Measurements from ENCODE around the gene CHKB. TPM values are rescaled to one million over a fixed set of nuclear protein-coding genes. Genes with fewer than 3 reads are reported as not detected.

CHKB gene
- total and polyA plus RNA-seq, 4 experiments from 2014 or later, result 30.7 to 196 (median 109) TPM

DNA sequence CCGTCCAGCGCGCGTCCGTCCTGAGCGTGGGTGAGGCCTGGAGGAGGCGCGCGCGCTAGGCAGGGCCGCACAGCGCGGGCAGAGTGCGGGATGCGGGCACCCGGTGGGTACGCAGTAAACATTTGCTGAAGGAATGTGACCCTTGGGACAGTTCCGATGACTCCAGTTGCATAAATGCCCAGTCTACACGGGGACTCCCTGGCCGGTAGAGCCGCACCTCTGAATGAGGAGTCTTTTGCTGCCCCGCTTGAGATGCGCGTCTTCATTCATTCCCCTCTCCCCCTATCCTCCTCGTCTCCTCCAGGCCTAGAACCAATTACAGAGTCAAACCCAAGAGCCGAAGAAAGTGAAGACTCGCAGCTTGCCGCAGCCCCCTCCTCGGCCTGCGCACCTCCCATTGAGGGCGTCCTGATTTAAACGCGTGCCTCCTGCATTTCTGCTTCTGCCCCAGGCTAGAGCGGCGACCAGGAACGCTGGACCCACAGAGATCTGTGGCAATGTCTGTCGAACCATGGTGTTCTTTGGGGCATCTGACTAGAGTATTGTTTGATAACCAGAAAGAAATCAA lies 729 bp upstream of the CHKB start:
- Histone ChIP-seq H3K4me3 (ENCODE audit: low read length in 2 of 2) (peak overlapping the region in 1 of 2 donors; percentile 91), H3K27me3 (ENCODE audit: insufficient read depth, low read length) (no peaks in the 10 kb centered on the region), H3K36me3 (ENCODE audit: insufficient read depth, low read length) (no peaks in the 10 kb centered on the region), H3K4me1 (ENCODE audit: insufficient read depth, low read length) (peaks cover 21% of the 10 kb centered on the region), H3K27ac (ENCODE audit: low read depth, low read length) (peak overlapping the region; percentile 97), H3K9me3 (ENCODE audit: control insufficient read depth in 1 of 2, low read length in 2 of 2) (no peaks in the 10 kb centered on the region)
- Mint-ChIP-seq H3K27ac (peak overlapping the region; percentile 49 to 93 (median 84)), H3K36me3 (peaks cover 0 to 16% of the 10 kb centered on the region in 2 donors), H3K9me3 (no peaks in the 10 kb centered on the region), H3K27me3 (no peaks in the 10 kb centered on the region), H3K4me3 (peak overlapping the region; percentile 86 to 96 (median 92)), H3K4me1 (peaks cover 8 to 39% (median 16%) of the 10 kb centered on the region in 4 donors)
- ChIA-PET CTCF (ENCODE audit: partially characterized antibody) (interaction anchor here (2.7 kb wide), 1 partner anchor 21 kb away, joined by 6 read pairs; the partner anchor contains the start of gene SYCE3), POLR2A (ENCODE audit: partially characterized antibody) (interaction anchor here (0.6 to 7.4 kb wide), 15 partner anchors 15 to 337 kb away, joined by 3 to 65 read pairs (median 7); partner anchors contain the start of genes LMF2, NCAPH2, SCO2 and SYCE3)
- DNase-seq, result no peak
- intact Hi-C loops (cut with micrococcal nuclease), result loop anchor here (2.0 to 5.0 kb wide), 3 partner anchors 45 to 241 kb away; partner anchors contain the start of genes ARSA and PPP6R2

DNA sequence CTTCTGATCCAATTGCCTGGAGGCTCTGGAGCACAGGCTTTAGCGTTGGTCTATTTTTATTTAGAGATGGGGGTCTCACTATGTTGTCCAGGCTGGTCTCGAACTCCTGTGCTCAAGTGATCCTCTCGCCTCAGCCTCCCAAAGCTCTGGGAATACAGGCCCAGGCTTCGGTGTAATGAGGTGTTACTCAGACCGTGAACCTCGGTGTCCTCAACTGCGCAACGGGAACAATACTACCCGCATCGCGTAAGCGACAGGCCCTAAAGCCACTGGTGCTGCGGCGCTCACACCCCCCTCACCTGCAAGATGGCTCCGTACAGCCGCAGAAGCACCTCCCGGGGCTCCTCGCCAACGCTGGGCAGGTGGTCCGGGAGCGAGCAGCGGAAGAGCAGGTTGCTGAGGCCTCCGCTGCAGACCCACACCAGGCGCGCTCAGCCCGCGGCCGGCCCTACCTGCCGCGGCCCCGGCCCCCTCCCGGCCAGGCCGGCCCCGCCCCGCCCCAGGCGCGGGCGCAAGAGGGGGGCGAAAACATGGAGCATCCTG lies 628 bp downstream of the CHKB start:
- peak in 2 of 5 donors; percentile 41 to 53 for DNase-seq
- Mint-ChIP-seq H3K36me3 (peaks cover 3 to 17% of the 10 kb centered on the region in 2 donors), H3K27me3 (no peaks in the 10 kb centered on the region), H3K4me1 (peaks cover 10 to 44% (median 20%) of the 10 kb centered on the region in 4 donors), H3K9me3 (no peaks in the 10 kb centered on the region), H3K4me3 (peak overlapping the region; percentile 86 to 96 (median 92)), H3K27ac (peak overlapping the region; percentile 76 to 96 (median 91))
- ChIA-PET POLR2A (ENCODE audit: partially characterized antibody) (interaction anchor here (0.6 to 7.4 kb wide), 22 partner anchors 8 to 239 kb away, joined by 3 to 65 read pairs (median 4); partner anchors contain the start of genes KLHDC7B, LMF2, NCAPH2 and PPP6R2), CTCF (ENCODE audit: partially characterized antibody) (interaction anchor here (0.9 to 2.7 kb wide), 6 partner anchors 19 to 57 kb away, joined by 3 to 8 read pairs (median 4); partner anchors contain the start of genes SCO2 and SYCE3)
- no peaks in the 10 kb centered on the region for H3K9me3 ChIP-seq (ENCODE audit: control insufficient read depth in 1 of 2, low read length in 2 of 2)
- intact Hi-C loops (cut with micrococcal nuclease), result loop anchor here (1.0 to 5.0 kb wide), 8 partner anchors 20 to 239 kb away; partner anchors contain the start of genes ARSA, NCAPH2, PPP6R2 and SCO2
- peaks cover 26% of the 10 kb centered on the region for H3K4me1 ChIP-seq (ENCODE audit: insufficient read depth, low read length)
- peak overlapping the region; percentile 97 for H3K27ac ChIP-seq (ENCODE audit: low read depth, low read length)
- H3K27me3 ChIP-seq (ENCODE audit: insufficient read depth, low read length), result no peaks in the 10 kb centered on the region
- H3K36me3 ChIP-seq (ENCODE audit: insufficient read depth, low read length), result no peaks in the 10 kb centered on the region
- peak overlapping the region; percentile 63 to 91 for H3K4me3 ChIP-seq (ENCODE audit: low read length in 2 of 2)

DNA sequence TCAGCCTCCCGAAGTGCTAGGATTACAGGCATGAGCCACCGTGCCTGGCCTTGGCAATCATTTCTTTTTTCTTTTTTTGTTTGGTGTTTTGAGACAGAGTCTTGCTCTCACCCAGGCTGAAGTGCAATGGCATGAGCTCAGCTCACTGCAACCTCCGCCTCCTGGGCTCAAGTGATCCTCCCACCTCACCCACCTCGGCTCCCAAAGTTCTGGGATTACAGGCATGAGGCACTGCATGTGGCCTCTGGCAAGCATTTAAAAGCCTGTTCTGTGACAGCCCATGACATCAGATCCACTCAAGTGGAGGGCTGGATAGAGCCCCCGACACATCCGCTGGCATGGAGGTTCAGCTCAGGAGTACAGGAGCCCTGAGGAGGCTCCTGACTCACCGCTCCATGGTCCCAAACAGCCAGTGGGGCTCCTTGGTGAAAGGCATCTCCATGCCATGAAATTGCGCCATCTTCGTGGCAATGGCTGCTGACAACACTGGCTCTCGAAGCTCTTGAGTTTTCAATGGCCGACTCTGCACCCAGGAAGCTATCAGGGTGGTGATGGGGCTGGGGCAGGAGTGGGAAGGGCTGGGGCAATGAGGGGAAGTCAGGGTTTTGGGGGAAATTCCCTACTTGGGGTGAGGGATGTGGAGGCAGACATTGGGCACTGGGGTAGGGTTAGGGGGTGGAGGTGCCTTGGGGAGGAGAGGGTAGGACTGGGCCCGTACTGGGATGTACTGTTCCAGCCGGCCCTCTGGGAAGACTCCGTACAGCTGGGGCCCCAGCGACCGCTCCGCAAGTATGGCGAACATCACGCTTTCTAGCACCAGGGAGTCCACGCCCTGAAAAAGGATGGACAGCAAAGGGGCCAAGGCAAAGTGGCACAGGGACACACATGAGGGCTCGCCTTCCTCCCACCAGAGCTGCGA lies 1.4 kb downstream of the CHKB start:
- H3K9me3 ChIP-seq (ENCODE audit: control insufficient read depth in 1 of 2, low read length in 2 of 2), result no peaks in the 10 kb centered on the region
- Mint-ChIP-seq H3K9me3 (no peaks in the 10 kb centered on the region), H3K27me3 (no peaks in the 10 kb centered on the region), H3K4me1 (peaks cover 10 to 44% (median 20%) of the 10 kb centered on the region in 4 donors), H3K27ac (peak overlapping the region; percentile 76 to 96 (median 91)), H3K4me3 (peak overlapping the region; percentile 73 to 91 (median 86)), H3K36me3 (peaks cover 3 to 17% of the 10 kb centered on the region in 2 donors)
- ChIA-PET POLR2A (ENCODE audit: partially characterized antibody) (interaction anchor here (0.6 to 7.4 kb wide), 14 partner anchors 9 to 238 kb away, joined by 3 to 65 read pairs (median 8); partner anchors contain the start of genes KLHDC7B, LMF2, NCAPH2 and PPP6R2), CTCF (ENCODE audit: partially characterized antibody) (interaction anchor here (0.9 to 2.7 kb wide), 6 partner anchors 12 to 56 kb away, joined by 3 to 8 read pairs (median 4); partner anchors contain the start of genes SCO2 and SYCE3)
- peak overlapping the region; percentile 63 to 91 for H3K4me3 ChIP-seq (ENCODE audit: low read length in 2 of 2)
- H3K4me1 ChIP-seq (ENCODE audit: insufficient read depth, low read length), result peaks cover 26% of the 10 kb centered on the region
- no peak for DNase-seq
- H3K27me3 ChIP-seq (ENCODE audit: insufficient read depth, low read length), result no peaks in the 10 kb centered on the region
- intact Hi-C loops (cut with micrococcal nuclease), result loop anchor here (5.0 kb wide), 1 partner anchor 109 kb away; no protein-coding TSS in a partner anchor
- peak overlapping the region; percentile 97 for H3K27ac ChIP-seq (ENCODE audit: low read depth, low read length)
- no peaks in the 10 kb centered on the region for H3K36me3 ChIP-seq (ENCODE audit: insufficient read depth, low read length)

DNA sequence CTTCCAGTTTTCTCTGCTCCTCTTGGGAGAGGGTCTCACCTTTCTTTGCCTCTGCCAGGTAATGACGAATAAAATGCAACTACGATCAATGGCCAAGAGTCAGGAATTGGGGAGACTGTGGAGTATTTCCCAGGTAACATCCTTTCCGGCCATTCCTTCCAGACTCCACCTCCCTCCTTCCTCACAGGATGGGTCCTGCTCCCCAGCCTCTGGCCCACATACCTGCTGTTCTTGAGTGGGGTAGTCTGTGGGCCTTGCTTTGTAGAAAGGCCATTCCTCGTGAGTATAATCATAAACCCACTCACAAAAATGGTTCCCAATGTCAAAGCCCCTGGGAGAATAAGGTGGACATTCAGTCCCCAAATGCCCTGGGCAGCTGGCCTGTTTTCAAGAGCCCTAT lies 2.9 kb downstream of the CHKB start:
- H3K27me3 ChIP-seq (ENCODE audit: insufficient read depth, low read length), result no peaks in the 10 kb centered on the region
- H3K4me1 Mint-ChIP-seq, result peaks cover 9 to 49% (median 19%) of the 10 kb centered on the region in 4 donors
- H3K27me3 Mint-ChIP-seq, result no peaks in the 10 kb centered on the region
- H3K27ac Mint-ChIP-seq, result peak overlapping the region in 1 of 7 donors; percentile 30
- H3K36me3 ChIP-seq (ENCODE audit: insufficient read depth, low read length), result no peaks in the 10 kb centered on the region
- H3K4me3 Mint-ChIP-seq, result peak overlapping the region in 1 of 8 donors; percentile 33
- H3K4me1 ChIP-seq (ENCODE audit: insufficient read depth, low read length), result peaks cover 26% of the 10 kb centered on the region
- H3K27ac ChIP-seq (ENCODE audit: low read depth, low read length), result no peak overlapping the region
- CTCF ChIA-PET (ENCODE audit: partially characterized antibody), result no interaction called here
- intact Hi-C loops (cut with micrococcal nuclease), result loop anchor here (5.0 kb wide), 1 partner anchor 107 kb away; no protein-coding TSS in a partner anchor
- no peaks in the 10 kb centered on the region for H3K9me3 ChIP-seq (ENCODE audit: control insufficient read depth in 1 of 2, low read length in 2 of 2)
- no peaks in the 10 kb centered on the region for H3K9me3 Mint-ChIP-seq
- peaks cover 7 to 17% of the 10 kb centered on the region in 2 donors for H3K36me3 Mint-ChIP-seq
- POLR2A ChIA-PET (ENCODE audit: partially characterized antibody), result interaction anchor here (1.7 to 7.4 kb wide), 2 partner anchors 15 to 54 kb away, joined by 7 to 65 read pairs; partner anchors contain the start of genes SCO2 and SYCE3
- no peak for DNase-seq
- no peak overlapping the region for H3K4me3 ChIP-seq (ENCODE audit: low read length in 2 of 2)

DNA sequence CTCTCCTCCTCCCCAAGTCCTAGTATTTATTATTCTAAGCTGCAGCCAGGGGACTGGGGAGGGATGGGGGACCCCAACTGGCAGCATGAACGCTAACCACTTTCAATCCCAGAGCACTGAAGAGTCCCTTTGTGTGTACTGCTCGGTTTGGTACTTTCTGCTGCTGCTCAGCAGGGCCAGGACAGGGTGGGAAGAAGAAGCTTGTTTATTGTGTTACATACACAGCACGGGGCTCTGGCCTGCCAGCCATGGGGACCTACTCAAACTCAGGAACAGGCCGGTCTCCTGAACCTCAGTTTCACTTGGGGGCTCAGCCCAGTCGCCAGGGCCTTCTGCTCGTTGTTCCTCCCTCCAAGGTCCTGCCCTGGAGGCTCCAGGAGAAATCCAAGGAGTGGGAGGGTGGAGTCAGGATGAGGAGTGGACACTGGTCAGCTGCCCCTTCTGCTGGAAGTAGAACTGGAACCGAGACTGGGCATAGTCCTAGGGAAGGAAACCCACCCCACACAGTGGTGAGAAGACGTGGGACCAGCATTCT lies 3.8 kb downstream of the CHKB start:
- CTCF ChIA-PET (ENCODE audit: partially characterized antibody), result no interaction called here

DNA sequence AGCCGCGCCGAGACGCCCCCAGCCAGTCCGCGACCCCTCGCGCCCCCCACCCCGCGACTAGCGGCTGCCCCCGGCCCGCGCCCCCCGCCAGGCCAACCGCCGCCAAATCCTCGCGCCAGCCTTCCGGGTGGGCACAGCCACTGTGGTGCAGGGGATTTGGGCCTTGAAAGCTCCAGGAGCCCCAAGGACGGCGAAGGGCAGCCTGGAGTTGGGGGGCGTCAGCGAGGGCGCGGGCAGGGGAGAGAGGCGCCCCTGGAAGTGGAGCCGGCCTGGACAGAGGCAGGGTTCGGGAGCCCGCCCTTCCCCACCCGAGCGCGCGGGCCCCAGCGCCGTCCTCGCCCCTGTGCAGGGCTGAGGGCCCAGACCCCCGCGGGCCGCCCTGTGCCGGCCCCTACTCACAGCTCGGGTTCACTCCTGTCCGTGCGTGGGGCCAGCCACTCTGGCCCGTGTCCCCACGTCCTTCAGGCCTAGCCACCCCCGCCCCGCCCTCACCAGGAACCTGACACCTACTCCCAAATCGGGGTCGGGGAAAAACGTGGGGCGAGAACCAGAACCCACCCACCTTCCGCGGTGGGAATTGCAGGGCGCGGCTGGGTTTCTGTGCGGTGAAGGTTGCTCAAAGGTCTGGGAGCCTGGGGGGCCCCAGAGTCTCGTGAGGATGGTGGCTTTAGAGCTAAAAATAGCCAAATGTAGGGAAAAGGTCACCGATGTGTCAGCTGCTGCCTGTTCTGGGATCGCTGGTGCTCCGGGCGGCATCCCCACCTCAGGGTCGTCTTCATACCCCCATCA lies 4.5 kb downstream of the CHKB start, which contains the start of gene CPT1B:
TSS of gene CPT1B (minus strand) at position 441 of the 789 bp plus-strand sequence. CDS start 512 bp downstream, outside the sequence.
- intact Hi-C loops (cut with micrococcal nuclease), result no loop called here
- peak within 1 kb of the TSS in 2 of 7 donors; percentile 23 to 52 for H3K27ac Mint-ChIP-seq
- H3K4me1 ChIP-seq (ENCODE audit: insufficient read depth, low read length), result peaks cover 19% of the 10 kb centered on the region
- H3K4me3 Mint-ChIP-seq, result peak within 1 kb of the TSS in 1 of 8 donors; percentile 57
- ChIA-PET CTCF (ENCODE audit: partially characterized antibody) (interaction anchor here (2.5 kb wide), 1 partner anchor 15 kb away, joined by 10 read pairs; the partner anchor contains the start of gene SYCE3), POLR2A (ENCODE audit: partially characterized antibody) (interaction anchor here (0.6 to 7.4 kb wide), 11 partner anchors 14 to 69 kb away, joined by 3 to 65 read pairs (median 5); partner anchors contain the start of genes SCO2, SYCE3 and TYMP)
- DNase-seq, result no peak
- H3K4me3 ChIP-seq (ENCODE audit: low read length in 2 of 2), result no peak within 1 kb of the TSS
- H3K36me3 Mint-ChIP-seq, result peaks cover 7 to 15% of the 10 kb centered on the region in 2 donors
- H3K9me3 ChIP-seq (ENCODE audit: control insufficient read depth in 1 of 2, low read length in 2 of 2), result no peaks in the 10 kb centered on the region
- H3K9me3 Mint-ChIP-seq, result no peaks in the 10 kb centered on the region
- no peaks in the 10 kb centered on the region for H3K36me3 ChIP-seq (ENCODE audit: insufficient read depth, low read length)
- no peak within 1 kb of the TSS for H3K27ac ChIP-seq (ENCODE audit: low read depth, low read length)
- H3K27me3 ChIP-seq (ENCODE audit: insufficient read depth, low read length), result no peaks in the 10 kb centered on the region
- H3K4me1 Mint-ChIP-seq, result peaks cover 3 to 43% (median 14%) of the 10 kb centered on the region in 4 donors
- no peaks in the 10 kb centered on the region for H3K27me3 Mint-ChIP-seq

More for the DNA sequence above, 3.8 kb downstream of the CHKB start:
- no peak overlapping the region for H3K27ac ChIP-seq (ENCODE audit: low read depth, low read length)
- no peaks in the 10 kb centered on the region for H3K27me3 ChIP-seq (ENCODE audit: insufficient read depth, low read length)
- no peaks in the 10 kb centered on the region for H3K36me3 ChIP-seq (ENCODE audit: insufficient read depth, low read length)
- DNase-seq, result no peak
- POLR2A ChIA-PET (ENCODE audit: partially characterized antibody), result interaction anchor here (0.9 to 7.4 kb wide), 5 partner anchors 14 to 53 kb away, joined by 5 to 65 read pairs (median 7); partner anchors contain the start of genes SCO2 and SYCE3
- no peak overlapping the region for H3K4me3 Mint-ChIP-seq
- H3K4me3 ChIP-seq (ENCODE audit: low read length in 2 of 2), result no peak overlapping the region
- no peaks in the 10 kb centered on the region for H3K9me3 Mint-ChIP-seq
- H3K27ac Mint-ChIP-seq, result no peak overlapping the region
- H3K9me3 ChIP-seq (ENCODE audit: control insufficient read depth in 1 of 2, low read length in 2 of 2), result no peaks in the 10 kb centered on the region
- intact Hi-C loops (cut with micrococcal nuclease), result no loop called here
- H3K27me3 Mint-ChIP-seq, result no peaks in the 10 kb centered on the region
- peaks cover 7 to 17% of the 10 kb centered on the region in 2 donors for H3K36me3 Mint-ChIP-seq
- H3K4me1 ChIP-seq (ENCODE audit: insufficient read depth, low read length), result peaks cover 25% of the 10 kb centered on the region
- peaks cover 9 to 49% (median 19%) of the 10 kb centered on the region in 4 donors for H3K4me1 Mint-ChIP-seq

Data from CD4-positive, alpha-beta memory T cell (primary cell).